Vagina (tissue), 1 donor: ENCODE data around the gene RNF182. TPM values are rescaled to one million over a fixed set of nuclear protein-coding genes. Genes with fewer than 3 reads are reported as not detected.

ENCODE experiments used
- total RNA-seq: library from RNA; depleted of rRNA; stranded (reverse); fragments of >200 nt; gene quantifications from one replicate; pipeline ENCODE4 v1.2.3, GENCODE V29; 2016

RNF182 gene
- total RNA-seq, 1 donor from 2014 or later: 2.2 TPM

Other genes starting within 250 kb of the RNF182 start
- gene RANBP9, start 213.1 kb upstream of the RNF182 start, total RNA-seq: 50.6 TPM
- gene MCUR1, start 110.4 kb upstream of the RNF182 start, total RNA-seq: 15.0 TPM
- gene CD83, start 192.8 kb downstream of the RNF182 start, total RNA-seq: 26.0 TPM